ENCODE measurements around the gene TSSK3. TPM values are rescaled to one million over a fixed set of nuclear protein-coding genes. Genes with fewer than 3 reads are reported as not detected.

Gene TSSK3
- total and polyA plus RNA-seq, 2 experiments from 2014 or later, result not detected

GRCh38 chr1:32318127-32318869 lies 44.0 kb upstream of the TSSK3 start:
- Histone ChIP-seq H3F3A (replicated peaks; ENCODE audit: low read depth) (peaks cover 12% of the 10 kb centered on the region; the same call in 1 of the 2 replicates), H4K20me1 (replicated peaks; ENCODE audit: insufficient read depth) (peaks cover 24% of the 10 kb centered on the region), H3K27ac (ENCODE audit: low read depth) (no peak overlapping the region), H3K4me3 (no peak overlapping the region), H3K4me1 (ENCODE audit: insufficient read depth) (no peaks in the 10 kb centered on the region), H3K27me3 (ENCODE audit: insufficient read depth) (no peaks in the 10 kb centered on the region), H3K4me2 (no peak overlapping the region), H3K9me2 (ENCODE audit: insufficient read depth) (no peaks in the 10 kb centered on the region), H2AFZ (no peak overlapping the region), H3K79me2 (replicated peaks; ENCODE audit: insufficient read depth) (peaks cover 19% of the 10 kb centered on the region), H3K36me3 (ENCODE audit: insufficient read depth) (peaks cover 10% of the 10 kb centered on the region)
- Mint-ChIP-seq H3K27me3 (ENCODE audit: insufficient read depth, low read depth, poor library complexity) (peaks cover 4% of the 10 kb centered on the region), H3K27ac (no peak overlapping the region), H3K4me1 (no peaks in the 10 kb centered on the region), H3K9me3 (no peaks in the 10 kb centered on the region; the same call in 2 of the 3 replicates), H3K36me3 (ENCODE audit: low read depth) (peaks cover 42% of the 10 kb centered on the region; the same call in 2 of the 3 replicates), H3K4me3 (no peak overlapping the region)
- no peak for TF ChIP-seq ETS1 (IDR thresholded peaks at IDR 0.05)
- TF ChIP-seq ZNF114 (CRISPR knock-in tag; IDR thresholded peaks at IDR 0.05), result no peak
- TF ChIP-seq CREB1 (CRISPR knock-in tag; IDR thresholded peaks at IDR 0.05; ENCODE audit: low read depth), result no peak
- ATAC-seq, result no peak
- DNase-seq (ENCODE audit: low spot score), result no peak

- peaks cover 10% of the 10 kb centered on the region; the same call in 1 of the 2 replicates for H4K20me1 ChIP-seq (replicated peaks; ENCODE audit: insufficient read depth)
- no peaks in the 10 kb centered on the region for H3K9me2 ChIP-seq (ENCODE audit: insufficient read depth)
- peaks cover 47% of the 10 kb centered on the region for H3K36me3 Mint-ChIP-seq (ENCODE audit: low read depth)
- no peak overlapping the region for H3K4me3 ChIP-seq
- no peaks in the 10 kb centered on the region for H3K27me3 ChIP-seq (ENCODE audit: insufficient read depth)
- no peaks in the 10 kb centered on the region; the same call in 2 of the 3 replicates for H3K9me3 Mint-ChIP-seq
- no peak overlapping the region for H3K27ac ChIP-seq (ENCODE audit: low read depth)
- no peak overlapping the region for H3K27ac Mint-ChIP-seq
- ATAC-seq, result no peak
- H3K27me3 Mint-ChIP-seq (ENCODE audit: insufficient read depth, low read depth, poor library complexity), result peaks cover 4% of the 10 kb centered on the region
- no peaks in the 10 kb centered on the region for H3K4me1 ChIP-seq (ENCODE audit: insufficient read depth)
- no peak overlapping the region for H3K4me3 Mint-ChIP-seq
- 0 out of 2 replicates have a peak, but pooled peaks cover 4% of the 10 kb centered on the region for H3K79me2 ChIP-seq (replicated peaks; ENCODE audit: insufficient read depth)
- H3K4me2 ChIP-seq, result no peak overlapping the region
- H3K36me3 ChIP-seq (ENCODE audit: insufficient read depth), result peaks cover 17% of the 10 kb centered on the region
- no peak overlapping the region for H2AFZ ChIP-seq
- no peak for DNase-seq (ENCODE audit: low spot score)
- H3F3A ChIP-seq (replicated peaks; ENCODE audit: low read depth), result peaks cover 11% of the 10 kb centered on the region; the same call in 1 of the 2 replicates
- no peaks in the 10 kb centered on the region for H3K4me1 Mint-ChIP-seq
- TF ChIP-seq REST (IDR thresholded peaks at IDR 0.05; ENCODE audit: unreplicated experiment) (no peak), STAT1 (IDR thresholded peaks at IDR 0.05; ENCODE audit: unreplicated experiment) (no peak), JUNB (IDR thresholded peaks at IDR 0.05; ENCODE audit: unreplicated experiment) (no peak), ETS1 (IDR thresholded peaks at IDR 0.05) (no peak), ZNF114 (CRISPR knock-in tag; IDR thresholded peaks at IDR 0.05) (no peak), ZNF331 (CRISPR knock-in tag; IDR thresholded peaks at IDR 0.05; ENCODE audit: low read depth) (no peak), EZH2 (IDR thresholded peaks at IDR 0.05; ENCODE audit: low read depth, unreplicated experiment) (no peak), NANOG (IDR thresholded peaks at IDR 0.05; ENCODE audit: borderline replicate concordance) (no peak), CREB1 (CRISPR knock-in tag; IDR thresholded peaks at IDR 0.05; ENCODE audit: low read depth) (no peak), POLR2AphosphoS5 (IDR thresholded peaks at IDR 0.05; ENCODE audit: low read depth) (no peak), EZH2phosphoT487 (IDR thresholded peaks at IDR 0.05; ENCODE audit: unreplicated experiment) (no peak)
These were observed 40.5 kb upstream of the TSSK3 start for GRCh38 chr1:32321712-32322291.
